DND-41 (cell line): ENCODE data around the gene APOL3.

Experiments
- EZH2 ChIP-seq: IDR thresholded peaks from 3 replicates; pipeline ENCODE4 v1.6.1; 2012; ENCODE audit warnings: borderline replicate concordance, low read depth, mild to moderate bottlenecking, moderate library complexity, low read length, inconsistent platforms; ENCODE audit not compliant: severe bottlenecking
- TF ChIP-seq, protein P1 (sequence below): IDR thresholded peaks from 2 replicates; pipeline ENCODE4 v1.5.1; 2012; ENCODE audit warnings: borderline replicate concordance, low read length, moderate library complexity, mild to moderate bottlenecking; ENCODE audit not compliant: poor library complexity, severe bottlenecking; ENCODE audit errors: extremely low read depth

- TF ChIP-seq, protein P1, sequence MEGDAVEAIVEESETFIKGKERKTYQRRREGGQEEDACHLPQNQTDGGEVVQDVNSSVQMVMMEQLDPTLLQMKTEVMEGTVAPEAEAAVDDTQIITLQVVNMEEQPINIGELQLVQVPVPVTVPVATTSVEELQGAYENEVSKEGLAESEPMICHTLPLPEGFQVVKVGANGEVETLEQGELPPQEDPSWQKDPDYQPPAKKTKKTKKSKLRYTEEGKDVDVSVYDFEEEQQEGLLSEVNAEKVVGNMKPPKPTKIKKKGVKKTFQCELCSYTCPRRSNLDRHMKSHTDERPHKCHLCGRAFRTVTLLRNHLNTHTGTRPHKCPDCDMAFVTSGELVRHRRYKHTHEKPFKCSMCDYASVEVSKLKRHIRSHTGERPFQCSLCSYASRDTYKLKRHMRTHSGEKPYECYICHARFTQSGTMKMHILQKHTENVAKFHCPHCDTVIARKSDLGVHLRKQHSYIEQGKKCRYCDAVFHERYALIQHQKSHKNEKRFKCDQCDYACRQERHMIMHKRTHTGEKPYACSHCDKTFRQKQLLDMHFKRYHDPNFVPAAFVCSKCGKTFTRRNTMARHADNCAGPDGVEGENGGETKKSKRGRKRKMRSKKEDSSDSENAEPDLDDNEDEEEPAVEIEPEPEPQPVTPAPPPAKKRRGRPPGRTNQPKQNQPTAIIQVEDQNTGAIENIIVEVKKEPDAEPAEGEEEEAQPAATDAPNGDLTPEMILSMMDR: no peak
- TF ChIP-seq EZH2: no peak
Observed at GRCh38 chr22:36102995-36103394, 57.6 kb downstream of the APOL3 start.
